CD4-positive, CD25-positive, alpha-beta regulatory T cell (primary cell): ENCODE measurements around the gene SDCCAG8. TPM values are rescaled to one million over a fixed set of nuclear protein-coding genes. Genes with fewer than 3 reads are reported as not detected.

Experiments used
- ATAC-seq, 2 donors: fragments of 150-1000 bp; cut with Tn5 transposase; one replicate each; pipeline ENCODE4 v1.10.0; 2021; ENCODE audit warnings: low read depth in 2 of 2, moderate number of reproducible peaks in 2 of 2, moderate library complexity in 1 of 2
- DNase-seq, 3 donors: peaks; one replicate each; pipeline versions ENCODE4 v3.0.0 to v3.0.0-alpha.2; 2012 to 2022; ENCODE audit warnings: mixed read lengths in 1 of 3
- H3K27ac ChIP-seq: one replicate; pipeline ENCODE4 v1.7.0; 2013; ENCODE audit warnings: mild to moderate bottlenecking, low read length; ENCODE audit not compliant: insufficient read depth, poor library complexity, severe bottlenecking
- H3K27me3 ChIP-seq: one replicate; pipeline ENCODE4 v1.7.0; 2013; ENCODE audit warnings: low read length; ENCODE audit not compliant: control insufficient read depth, insufficient read depth
- H3K36me3 ChIP-seq: one replicate; pipeline ENCODE4 v1.7.0; 2013; ENCODE audit warnings: mild to moderate bottlenecking, low read length, moderate library complexity; ENCODE audit not compliant: control insufficient read depth, insufficient read depth
- H3K4me1 ChIP-seq: 2 replicates; pipeline ENCODE4 v1.7.0; 2013; ENCODE audit warnings: mild to moderate bottlenecking, low read length; ENCODE audit not compliant: insufficient read depth, control insufficient read depth, poor library complexity, severe bottlenecking
- H3K4me3 ChIP-seq: one replicate; pipeline ENCODE4 v1.7.0; 2013; ENCODE audit warnings: low read depth, mild to moderate bottlenecking, low read length, moderate library complexity
- H3K9me3 ChIP-seq, 2 experiments: 1 replicate in 1 of 2; 2 replicates in 1 of 2; pipeline ENCODE4 v1.7.0; 2013; ENCODE audit warnings: low read length in 2 of 2, mild to moderate bottlenecking in 1 of 2, moderate library complexity in 1 of 2; ENCODE audit not compliant: control insufficient read depth in 2 of 2
- H3K27ac Mint-ChIP-seq, 3 donors: one replicate each; pipeline ENCODE4 v1.8.0; 2020 to 2022; ENCODE audit warnings: mild to moderate bottlenecking in 3 of 3, mixed read lengths in 3 of 3, moderate library complexity in 2 of 3
- H3K27me3 Mint-ChIP-seq: one replicate; pipeline ENCODE4 v1.8.0; 2022; ENCODE audit warnings: mild to moderate bottlenecking, mixed read lengths
- H3K36me3 Mint-ChIP-seq: one replicate; pipeline ENCODE4 v1.8.0; 2020; ENCODE audit warnings: mixed read lengths
- H3K4me1 Mint-ChIP-seq, 4 donors: one replicate each; pipeline ENCODE4 v1.8.0; 2020 to 2022; ENCODE audit warnings: mixed read lengths in 4 of 4, mild to moderate bottlenecking in 1 of 4
- H3K4me3 Mint-ChIP-seq, 4 donors: one replicate each; pipeline ENCODE4 v1.8.0; 2020 to 2022; ENCODE audit warnings: mild to moderate bottlenecking in 4 of 4, mixed read lengths in 4 of 4, moderate library complexity in 3 of 4
- H3K9me3 Mint-ChIP-seq, 7 donors: one replicate each; pipeline ENCODE4 v1.8.0; 2020 to 2022; ENCODE audit warnings: mixed read lengths in 7 of 7, mild to moderate bottlenecking in 3 of 7, moderate library complexity in 2 of 7
- polyA plus RNA-seq, 4 donors: library from polyadenylated mRNA; unstranded; fragments of 300-500 nt; fragmentation: Illumina TruSeq; gene quantifications; one replicate each; pipeline ENCODE4 v1.2.3, GENCODE V29; 2021
- total RNA-seq: library from RNA; stranded (reverse); gene quantifications from one replicate; pipeline ENCODE4 v1.2.3, GENCODE V29; 2022

The SDCCAG8 gene
- total and polyA plus RNA-seq, 5 donors from 2014 or later, result 19.4 to 28.5 (median 22.7) TPM

GRCh38 chr1:243254233-243254926 lies 1.5 kb upstream of the SDCCAG8 start:
- peaks cover 13% of the 10 kb centered on the region for H3K27me3 Mint-ChIP-seq
- no peaks in the 10 kb centered on the region for H3K9me3 ChIP-seq
- peak overlapping the region; percentile 99 for H3K27ac ChIP-seq
- H3K4me3 Mint-ChIP-seq, result peak overlapping the region; percentile 94 to 96 (median 96)
- H3K9me3 Mint-ChIP-seq, result no peaks in the 10 kb centered on the region
- H3K36me3 ChIP-seq, result no peaks in the 10 kb centered on the region
- H3K4me1 ChIP-seq, result peaks cover 37% of the 10 kb centered on the region
- H3K36me3 Mint-ChIP-seq, result no peaks in the 10 kb centered on the region
- ATAC-seq (no peak), DNase-seq (peak; percentile 57 to 78 (median 58))
- peaks cover 23 to 49% (median 37%) of the 10 kb centered on the region in 4 donors for H3K4me1 Mint-ChIP-seq
- peak overlapping the region; percentile 74 for H3K4me3 ChIP-seq
- no peaks in the 10 kb centered on the region for H3K27me3 ChIP-seq
- peak overlapping the region; percentile 99 to 100 (median 100) for H3K27ac Mint-ChIP-seq

GRCh38 chr1:243254927-243255790 lies 682 bp upstream of the SDCCAG8 start, which contains the start of gene CEP170:
CEP170 (minus strand) TSS chr1:243255281; CDS start chr1:243225280, 30,001 bp downstream.
- Mint-ChIP-seq H3K4me1 (peaks cover 23 to 49% (median 38%) of the 10 kb centered on the region in 4 donors), H3K36me3 (no peaks in the 10 kb centered on the region), H3K9me3 (no peaks in the 10 kb centered on the region), H3K27ac (peak within 1 kb of the TSS; percentile 99 to 100 (median 100)), H3K27me3 (peaks cover 13% of the 10 kb centered on the region), H3K4me3 (peak within 1 kb of the TSS; percentile 95 to 100 (median 100))
- Histone ChIP-seq H3K27me3 (no peaks in the 10 kb centered on the region), H3K4me1 (peaks cover 37% of the 10 kb centered on the region), H3K36me3 (no peaks in the 10 kb centered on the region), H3K9me3 (no peaks in the 10 kb centered on the region), H3K4me3 (peak within 1 kb of the TSS; percentile 98), H3K27ac (peak within 1 kb of the TSS; percentile 99)
- ATAC-seq, result peak; percentile 66 to 70
- peak; percentile 85 to 92 (median 92) for DNase-seq

- H3K27ac ChIP-seq, result peak overlapping the region; percentile 99
- peak overlapping the region; percentile 99 to 100 (median 100) for H3K27ac Mint-ChIP-seq
- peaks cover 13% of the 10 kb centered on the region for H3K27me3 Mint-ChIP-seq
- H3K4me3 Mint-ChIP-seq, result peak overlapping the region; percentile 95 to 100 (median 100)
- H3K4me1 Mint-ChIP-seq, result peaks cover 28 to 50% (median 41%) of the 10 kb centered on the region in 4 donors
- H3K27me3 ChIP-seq, result no peaks in the 10 kb centered on the region
- ATAC-seq (no peak), DNase-seq (peak in 1 of 3 donors; percentile 16)
- peaks cover 4% of the 10 kb centered on the region for H3K36me3 Mint-ChIP-seq
- H3K4me3 ChIP-seq, result peak overlapping the region; percentile 98
- no peaks in the 10 kb centered on the region for H3K9me3 Mint-ChIP-seq
- no peaks in the 10 kb centered on the region for H3K9me3 ChIP-seq
- no peaks in the 10 kb centered on the region for H3K36me3 ChIP-seq
- peaks cover 37% of the 10 kb centered on the region for H3K4me1 ChIP-seq
Measured at GRCh38 chr1:243256590-243256989, 749 bp downstream of the SDCCAG8 start.

- ATAC-seq, result no peak
- no peak overlapping the region for H3K27ac Mint-ChIP-seq
Measured at GRCh38 chr1:243257189-243257588, 1.3 kb downstream of the SDCCAG8 start.

GRCh38 chr1:243258731-243259130 lies 2.9 kb downstream of the SDCCAG8 start:
- no peak overlapping the region for H3K27ac Mint-ChIP-seq
- no peaks in the 10 kb centered on the region for H3K36me3 ChIP-seq
- H3K4me1 Mint-ChIP-seq, result peaks cover 17 to 41% (median 30%) of the 10 kb centered on the region in 4 donors
- H3K27me3 Mint-ChIP-seq, result peaks cover 13% of the 10 kb centered on the region
- H3K27me3 ChIP-seq, result no peaks in the 10 kb centered on the region
- H3K4me1 ChIP-seq, result peaks cover 26% of the 10 kb centered on the region
- ATAC-seq (no peak), DNase-seq (no peak)
- no peaks in the 10 kb centered on the region for H3K9me3 ChIP-seq
- peak overlapping the region in 2 of 4 donors; percentile 16 to 63 for H3K4me3 Mint-ChIP-seq
- H3K36me3 Mint-ChIP-seq, result peaks cover 4% of the 10 kb centered on the region
- H3K27ac ChIP-seq, result no peak overlapping the region
- no peaks in the 10 kb centered on the region for H3K9me3 Mint-ChIP-seq
- no peak overlapping the region for H3K4me3 ChIP-seq

More at GRCh38 chr1:243257189-243257588, 1.3 kb downstream of the SDCCAG8 start:
- Mint-ChIP-seq H3K36me3 (peaks cover 4% of the 10 kb centered on the region), H3K4me3 (peak overlapping the region in 3 of 4 donors; percentile 19 to 99 (median 95)), H3K27me3 (peaks cover 13% of the 10 kb centered on the region), H3K4me1 (peaks cover 23 to 50% (median 35%) of the 10 kb centered on the region in 4 donors), H3K9me3 (no peaks in the 10 kb centered on the region)
- Histone ChIP-seq H3K4me3 (peak overlapping the region; percentile 98), H3K9me3 (no peaks in the 10 kb centered on the region), H3K4me1 (peaks cover 37% of the 10 kb centered on the region), H3K27ac (no peak overlapping the region), H3K27me3 (no peaks in the 10 kb centered on the region), H3K36me3 (no peaks in the 10 kb centered on the region)
- no peak for DNase-seq

- ATAC-seq, result no peak
Measured at GRCh38 chr1:243260221-243260880, 4.5 kb downstream of the SDCCAG8 start.

GRCh38 chr1:243261390-243261789 lies 5.5 kb downstream of the SDCCAG8 start:
- H3K9me3 ChIP-seq, result no peaks in the 10 kb centered on the region
- H3K9me3 Mint-ChIP-seq, result no peaks in the 10 kb centered on the region

More at GRCh38 chr1:243260221-243260880, 4.5 kb downstream of the SDCCAG8 start:
- peaks cover 18% of the 10 kb centered on the region for H3K4me1 ChIP-seq
- Mint-ChIP-seq H3K36me3 (peaks cover 4% of the 10 kb centered on the region), H3K27ac (peak overlapping the region in 1 of 3 donors; percentile 39), H3K4me3 (no peak overlapping the region), H3K9me3 (no peaks in the 10 kb centered on the region), H3K27me3 (peaks cover 8% of the 10 kb centered on the region), H3K4me1 (peaks cover 18 to 47% (median 31%) of the 10 kb centered on the region in 4 donors)
- no peaks in the 10 kb centered on the region for H3K9me3 ChIP-seq
- H3K36me3 ChIP-seq, result no peaks in the 10 kb centered on the region
- H3K4me3 ChIP-seq, result no peak overlapping the region
- DNase-seq, result no peak
- no peaks in the 10 kb centered on the region for H3K27me3 ChIP-seq
- no peak overlapping the region for H3K27ac ChIP-seq

More at GRCh38 chr1:243261390-243261789, 5.5 kb downstream of the SDCCAG8 start:
- Histone ChIP-seq H3K4me3 (no peak overlapping the region), H3K4me1 (peaks cover 9% of the 10 kb centered on the region), H3K27me3 (no peaks in the 10 kb centered on the region), H3K36me3 (no peaks in the 10 kb centered on the region), H3K27ac (no peak overlapping the region)
- ATAC-seq (no peak), DNase-seq (no peak)
- no peak overlapping the region for H3K27ac Mint-ChIP-seq
- peaks cover 18 to 38% (median 26%) of the 10 kb centered on the region in 4 donors for H3K4me1 Mint-ChIP-seq
- peak overlapping the region in 1 of 4 donors; percentile 60 for H3K4me3 Mint-ChIP-seq
- H3K36me3 Mint-ChIP-seq, result peaks cover 4% of the 10 kb centered on the region
- H3K27me3 Mint-ChIP-seq, result no peaks in the 10 kb centered on the region
